Measurements from ENCODE around the gene IGFBP7.

DNA sequence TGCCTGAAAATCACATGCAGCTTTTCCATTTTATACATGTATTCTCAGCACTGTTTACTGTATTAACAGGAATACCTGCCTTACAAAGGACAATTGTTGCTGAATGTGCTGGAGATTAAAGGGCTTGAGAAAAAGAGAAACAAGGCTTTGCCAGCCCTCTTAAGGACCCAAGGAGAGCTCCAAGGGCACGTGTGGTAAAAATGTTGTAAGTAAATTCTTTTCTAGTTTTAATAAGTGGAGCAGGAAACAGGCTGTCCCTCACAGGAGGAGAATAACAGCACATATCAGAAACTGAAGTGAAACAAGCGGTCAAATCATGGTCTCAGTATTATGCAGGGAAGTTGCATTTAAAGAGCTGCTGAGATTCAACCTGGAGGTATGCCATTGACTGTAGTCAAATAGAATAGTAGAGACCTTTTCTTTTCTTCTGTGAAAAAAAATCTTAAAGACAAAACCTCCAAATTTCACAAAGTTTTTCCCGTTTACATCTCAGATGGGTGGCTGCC lies 18.5 kb downstream of the IGFBP7 start:
- TF ChIP-seq, protein P1, sequence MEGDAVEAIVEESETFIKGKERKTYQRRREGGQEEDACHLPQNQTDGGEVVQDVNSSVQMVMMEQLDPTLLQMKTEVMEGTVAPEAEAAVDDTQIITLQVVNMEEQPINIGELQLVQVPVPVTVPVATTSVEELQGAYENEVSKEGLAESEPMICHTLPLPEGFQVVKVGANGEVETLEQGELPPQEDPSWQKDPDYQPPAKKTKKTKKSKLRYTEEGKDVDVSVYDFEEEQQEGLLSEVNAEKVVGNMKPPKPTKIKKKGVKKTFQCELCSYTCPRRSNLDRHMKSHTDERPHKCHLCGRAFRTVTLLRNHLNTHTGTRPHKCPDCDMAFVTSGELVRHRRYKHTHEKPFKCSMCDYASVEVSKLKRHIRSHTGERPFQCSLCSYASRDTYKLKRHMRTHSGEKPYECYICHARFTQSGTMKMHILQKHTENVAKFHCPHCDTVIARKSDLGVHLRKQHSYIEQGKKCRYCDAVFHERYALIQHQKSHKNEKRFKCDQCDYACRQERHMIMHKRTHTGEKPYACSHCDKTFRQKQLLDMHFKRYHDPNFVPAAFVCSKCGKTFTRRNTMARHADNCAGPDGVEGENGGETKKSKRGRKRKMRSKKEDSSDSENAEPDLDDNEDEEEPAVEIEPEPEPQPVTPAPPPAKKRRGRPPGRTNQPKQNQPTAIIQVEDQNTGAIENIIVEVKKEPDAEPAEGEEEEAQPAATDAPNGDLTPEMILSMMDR (IDR thresholded peaks at IDR 0.05), result no peak
- TF ChIP-seq EP300 (IDR thresholded peaks at IDR 0.05), result no peak
- TF ChIP-seq POLR2A (IDR thresholded peaks at IDR 0.05), result no peak
